Immature natural killer cell (primary cell): ENCODE measurements around the gene ZMAT3. TPM values are rescaled to one million over a fixed set of nuclear protein-coding genes. Genes with fewer than 3 reads are reported as not detected.

Experiments
- DNase-seq, 3 donors: peaks; one replicate each; pipeline ENCODE4 v3.0.0; 2022; ENCODE audit warnings: mixed read lengths in 1 of 3
- H3K27ac Mint-ChIP-seq, 6 donors: one replicate each; pipeline ENCODE4 v1.8.0; 2020; ENCODE audit warnings: mixed read lengths in 6 of 6, mild to moderate bottlenecking in 5 of 6, inconsistent platforms in 4 of 6, moderate library complexity in 3 of 6
- H3K27me3 Mint-ChIP-seq, 3 donors: one replicate each; pipeline ENCODE4 v1.8.0; 2020 to 2021; ENCODE audit warnings: low read depth in 3 of 3, mild to moderate bottlenecking in 3 of 3, mixed read lengths in 3 of 3, moderate library complexity in 3 of 3, inconsistent platforms in 1 of 3
- H3K36me3 Mint-ChIP-seq, 3 donors: one replicate each; pipeline ENCODE4 v1.8.0; 2020; ENCODE audit warnings: mixed read lengths in 3 of 3, inconsistent platforms in 2 of 3, mild to moderate bottlenecking in 2 of 3
- H3K4me1 Mint-ChIP-seq, 2 donors: one replicate each; pipeline ENCODE4 v1.8.0; 2020; ENCODE audit warnings: inconsistent platforms in 2 of 2, mild to moderate bottlenecking in 2 of 2, mixed read lengths in 2 of 2, moderate library complexity in 1 of 2
- H3K4me3 Mint-ChIP-seq, 5 donors: one replicate each; pipeline ENCODE4 v1.8.0; 2020; ENCODE audit warnings: mild to moderate bottlenecking in 5 of 5, mixed read lengths in 5 of 5, inconsistent platforms in 3 of 5, moderate library complexity in 3 of 5
- H3K9me3 Mint-ChIP-seq, 6 donors: one replicate each; pipeline ENCODE4 v1.8.0; 2020; ENCODE audit warnings: mild to moderate bottlenecking in 6 of 6, mixed read lengths in 6 of 6, inconsistent platforms in 4 of 6, moderate library complexity in 3 of 6
- polyA plus RNA-seq, 3 donors: library from polyadenylated mRNA; unstranded; fragments of 300-500 nt; fragmentation: Illumina TruSeq; gene quantifications; one replicate each; pipeline ENCODE4 v1.2.3, GENCODE V29; 2021

ZMAT3 gene
- polyA plus RNA-seq, 3 donors from 2014 or later: 16.1 to 21.6 (median 20.8) TPM

DNA sequence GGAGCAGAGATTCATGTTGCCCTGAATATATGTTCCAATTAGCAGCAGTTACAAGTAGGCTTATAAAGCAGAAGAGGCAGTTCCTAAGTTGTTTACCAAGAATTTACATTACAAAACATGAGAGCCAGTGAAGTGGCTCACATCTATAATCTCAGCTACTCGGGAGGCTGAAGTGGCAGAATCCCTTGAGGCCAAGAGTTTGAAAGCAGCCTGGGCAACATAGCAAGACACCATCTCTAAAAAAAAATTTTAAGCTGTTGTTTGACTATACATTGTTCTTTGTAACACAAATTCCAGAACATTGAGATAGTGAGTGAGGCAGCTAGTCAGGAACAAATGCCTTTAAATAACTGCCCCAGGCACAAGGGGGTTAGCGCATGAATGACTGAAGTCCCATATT, 10.3 kb upstream of the ZMAT3 start:
- no peak overlapping the region for H3K4me3 Mint-ChIP-seq
- H3K9me3 Mint-ChIP-seq: no peaks in the 10 kb centered on the region
- no peaks in the 10 kb centered on the region for H3K36me3 Mint-ChIP-seq
- H3K4me1 Mint-ChIP-seq: no peaks in the 10 kb centered on the region
- DNase-seq: no peak
- H3K27ac Mint-ChIP-seq: no peak overlapping the region
- H3K27me3 Mint-ChIP-seq: peaks cover 2 to 6% (median 5%) of the 10 kb centered on the region in 3 donors

DNA sequence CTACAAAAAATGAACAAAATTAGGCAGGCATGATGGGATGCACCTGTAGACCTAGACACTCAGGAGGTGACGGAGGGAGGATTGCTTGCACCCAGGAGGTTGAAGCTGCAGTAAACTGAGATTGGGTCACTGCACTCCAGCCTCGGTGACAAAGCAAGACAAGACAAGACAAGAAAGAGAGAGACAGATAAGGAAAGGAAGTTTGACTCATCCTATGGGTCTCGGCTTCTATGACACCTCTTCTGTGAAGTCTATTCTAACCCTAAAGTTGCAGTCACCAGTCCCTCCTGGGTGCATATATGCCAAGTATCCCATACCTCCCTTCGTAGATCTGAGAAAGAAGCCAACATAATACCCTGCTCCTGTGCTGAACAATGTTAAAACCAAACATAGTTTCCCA, 7.9 kb upstream of the ZMAT3 start:
- no peak for DNase-seq

DNA sequence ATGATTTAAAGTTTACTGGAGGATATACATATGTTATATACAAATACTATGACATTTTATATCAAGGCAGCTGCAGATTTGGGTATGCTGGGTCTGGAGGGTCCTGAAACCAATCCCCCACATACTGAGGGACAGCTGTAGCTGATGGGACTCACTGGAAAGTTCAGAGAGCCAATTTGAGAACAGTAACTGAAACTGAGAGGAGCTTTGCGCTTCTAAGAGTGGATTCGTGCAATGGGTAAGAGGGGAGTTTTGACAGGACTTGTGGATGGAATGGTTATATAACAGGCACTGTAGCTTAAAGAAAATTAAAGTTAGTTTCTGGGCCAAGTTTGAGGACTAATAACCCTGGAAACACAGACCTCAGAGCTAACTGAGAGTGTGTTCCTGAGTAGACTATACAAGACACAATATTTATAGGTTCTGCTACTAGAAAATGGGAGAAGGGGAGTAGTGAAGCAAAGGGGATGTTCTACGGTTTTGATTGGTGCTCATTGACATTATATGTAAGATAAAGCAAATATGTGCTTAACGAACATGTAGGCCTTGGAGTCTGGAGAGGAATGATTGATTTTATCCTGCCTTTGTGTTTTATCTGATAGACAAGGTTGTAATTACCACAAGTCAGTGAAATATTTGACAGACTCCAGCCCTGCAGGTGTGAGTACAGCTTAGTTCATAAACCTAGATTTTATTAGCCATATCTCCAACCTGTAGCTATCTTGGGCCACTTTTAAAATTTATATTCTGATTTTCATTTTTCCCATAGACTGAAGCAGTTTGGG, 4.8 kb upstream of the ZMAT3 start:
- no peak for DNase-seq
- H3K36me3 Mint-ChIP-seq: no peaks in the 10 kb centered on the region
- no peaks in the 10 kb centered on the region for H3K9me3 Mint-ChIP-seq
- H3K27ac Mint-ChIP-seq: no peak overlapping the region
- H3K27me3 Mint-ChIP-seq: peaks cover 3 to 11% (median 5%) of the 10 kb centered on the region in 3 donors
- no peak overlapping the region for H3K4me3 Mint-ChIP-seq
- H3K4me1 Mint-ChIP-seq: peaks cover 12 to 25% of the 10 kb centered on the region in 2 donors

More for the DNA sequence above, 7.9 kb upstream of the ZMAT3 start:
- no peak overlapping the region for H3K4me3 Mint-ChIP-seq
- no peaks in the 10 kb centered on the region for H3K9me3 Mint-ChIP-seq
- peaks cover 2 to 3% of the 10 kb centered on the region in 2 donors for H3K4me1 Mint-ChIP-seq
- H3K27ac Mint-ChIP-seq: no peak overlapping the region
- no peaks in the 10 kb centered on the region for H3K36me3 Mint-ChIP-seq
- H3K27me3 Mint-ChIP-seq: peaks cover 2 to 5% (median 2%) of the 10 kb centered on the region in 3 donors

DNA sequence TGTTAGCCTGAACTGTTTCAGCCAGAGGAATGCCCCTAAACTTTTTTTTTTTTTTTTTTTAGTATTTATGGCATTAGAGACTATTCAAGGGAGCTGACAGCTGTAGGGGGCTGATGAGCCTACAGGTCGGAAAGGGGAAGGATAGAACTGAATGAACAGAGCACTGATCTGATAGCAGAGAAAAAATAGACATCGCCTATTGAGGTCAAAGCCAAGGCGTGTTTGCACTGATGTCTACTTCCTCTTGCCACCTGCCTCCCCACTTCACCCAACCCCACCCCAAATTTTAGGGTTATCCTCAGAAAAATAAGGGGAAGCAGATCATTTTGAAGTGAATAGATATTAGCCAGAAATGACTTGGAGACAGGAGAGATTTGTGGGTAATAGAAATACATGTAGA, 3.0 kb upstream of the ZMAT3 start:
- H3K4me3 Mint-ChIP-seq: no peak overlapping the region
- H3K9me3 Mint-ChIP-seq: no peaks in the 10 kb centered on the region
- peaks cover 2 to 13% (median 3%) of the 10 kb centered on the region in 3 donors for H3K27me3 Mint-ChIP-seq
- peaks cover 23 to 41% of the 10 kb centered on the region in 2 donors for H3K4me1 Mint-ChIP-seq
- peak overlapping the region in 1 of 6 donors; percentile 2 for H3K27ac Mint-ChIP-seq
- H3K36me3 Mint-ChIP-seq: no peaks in the 10 kb centered on the region
- no peak for DNase-seq

DNA sequence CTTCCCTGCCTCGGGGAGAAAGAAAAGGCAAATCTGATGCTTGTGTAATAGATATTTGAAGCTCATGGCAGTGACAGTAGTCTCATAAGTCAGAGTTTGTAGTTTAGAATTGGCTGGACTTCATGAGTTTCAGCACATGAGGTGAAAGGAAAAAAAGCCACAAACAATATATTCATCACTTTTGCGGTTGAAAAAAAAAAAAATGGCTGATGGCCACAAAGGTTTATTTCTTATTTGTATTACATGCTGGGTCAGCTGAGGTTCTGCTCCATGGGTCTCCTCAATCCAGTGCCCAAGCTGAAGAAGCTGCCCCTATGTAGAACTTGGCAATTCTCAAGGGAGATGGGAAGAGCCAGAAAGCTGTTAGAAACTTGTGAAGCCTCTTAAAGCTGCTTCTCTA, 2.2 kb upstream of the ZMAT3 start:
- Mint-ChIP-seq H3K4me3 (peak overlapping the region in 2 of 5 donors; percentile 17 to 61), H3K36me3 (no peaks in the 10 kb centered on the region), H3K27me3 (peaks cover 3 to 9% (median 3%) of the 10 kb centered on the region in 3 donors), H3K9me3 (no peaks in the 10 kb centered on the region), H3K4me1 (peaks cover 29 to 50% of the 10 kb centered on the region in 2 donors), H3K27ac (peak overlapping the region in 3 of 6 donors; percentile 2 to 56 (median 14))
- no peak for DNase-seq

DNA sequence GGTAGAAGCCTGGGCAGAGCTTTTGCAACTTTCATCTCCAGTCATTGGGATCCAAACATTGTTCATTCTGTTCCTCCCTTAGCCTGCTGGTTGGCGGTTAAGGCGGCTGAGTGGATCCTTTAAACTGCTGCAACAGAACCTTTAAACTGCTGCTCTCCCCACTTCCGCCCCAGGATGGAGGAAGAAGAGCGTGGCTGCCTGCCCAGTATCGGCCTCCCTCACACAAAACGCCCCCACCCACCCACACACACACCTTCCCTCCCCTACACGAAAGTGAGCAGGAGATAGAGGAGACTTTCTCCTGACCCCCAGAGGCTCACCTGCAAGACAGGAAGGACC, 460 bp upstream of the ZMAT3 start:
- Mint-ChIP-seq H3K27me3 (peaks cover 3 to 9% (median 3%) of the 10 kb centered on the region in 3 donors), H3K4me1 (peaks cover 31 to 52% of the 10 kb centered on the region in 2 donors), H3K4me3 (peak overlapping the region; percentile 86 to 97 (median 94)), H3K9me3 (no peaks in the 10 kb centered on the region), H3K36me3 (peaks cover 0 to 3% (median 0%) of the 10 kb centered on the region in 3 donors), H3K27ac (peak overlapping the region; percentile 83 to 93 (median 88))
- DNase-seq: no peak

DNA sequence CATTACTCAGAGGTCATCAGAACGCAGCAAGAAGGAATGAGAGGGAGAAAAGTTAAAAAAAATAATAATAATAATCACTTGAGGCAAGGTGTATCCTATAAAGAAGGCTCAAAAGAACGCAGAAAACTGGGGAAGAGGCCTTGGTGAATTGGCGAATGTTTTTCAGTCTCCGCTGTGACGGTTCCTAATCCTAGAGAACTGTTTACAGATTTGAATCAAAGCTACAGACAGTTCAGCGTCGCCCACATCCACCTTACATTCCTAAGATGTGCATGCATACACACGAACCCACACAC, 634 bp downstream of the ZMAT3 start:
- Mint-ChIP-seq H3K4me1 (peaks cover 31 to 56% of the 10 kb centered on the region in 2 donors), H3K27ac (peak overlapping the region; percentile 85 to 94 (median 89)), H3K9me3 (no peaks in the 10 kb centered on the region), H3K27me3 (peaks cover 3 to 9% (median 3%) of the 10 kb centered on the region in 3 donors), H3K36me3 (peaks cover 6 to 8% (median 8%) of the 10 kb centered on the region in 3 donors), H3K4me3 (peak overlapping the region; percentile 94 to 97 (median 96))
- DNase-seq: no peak

DNA sequence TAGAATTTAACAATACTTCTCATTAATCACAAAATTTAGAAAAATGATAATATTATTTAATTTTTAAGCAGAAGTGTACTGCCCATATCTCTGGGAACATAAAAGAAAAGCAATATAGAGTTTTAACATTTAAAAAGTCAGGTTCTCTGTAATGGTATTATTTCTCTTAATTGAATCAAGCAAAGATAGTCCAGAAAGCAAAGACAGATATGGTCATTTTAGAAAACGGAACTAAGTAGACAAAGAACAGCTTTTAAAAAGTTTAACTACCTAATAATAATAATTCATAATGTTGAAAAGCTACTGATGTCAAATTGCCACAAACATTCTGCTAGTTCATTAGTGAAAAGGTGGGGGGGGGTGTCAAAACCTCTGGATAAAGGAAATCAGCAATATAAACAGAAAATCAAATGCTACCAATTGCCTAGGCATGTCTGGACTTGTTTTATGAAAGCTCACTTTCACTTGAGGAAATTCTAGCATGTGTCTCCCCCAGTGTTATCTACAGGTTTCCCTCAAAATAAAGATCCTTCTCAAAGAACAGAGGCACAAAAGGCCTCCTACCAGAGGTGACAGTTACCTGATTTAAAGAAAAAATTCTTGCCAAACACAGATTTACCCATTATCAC, 1.7 kb downstream of the ZMAT3 start:
- Mint-ChIP-seq H3K36me3 (peaks cover 7 to 14% (median 9%) of the 10 kb centered on the region in 3 donors), H3K27ac (no peak overlapping the region), H3K27me3 (peaks cover 3 to 9% (median 3%) of the 10 kb centered on the region in 3 donors), H3K9me3 (no peaks in the 10 kb centered on the region), H3K4me1 (peaks cover 31 to 56% of the 10 kb centered on the region in 2 donors), H3K4me3 (peak overlapping the region in 3 of 5 donors; percentile 7 to 47 (median 26))
- no peak for DNase-seq

DNA sequence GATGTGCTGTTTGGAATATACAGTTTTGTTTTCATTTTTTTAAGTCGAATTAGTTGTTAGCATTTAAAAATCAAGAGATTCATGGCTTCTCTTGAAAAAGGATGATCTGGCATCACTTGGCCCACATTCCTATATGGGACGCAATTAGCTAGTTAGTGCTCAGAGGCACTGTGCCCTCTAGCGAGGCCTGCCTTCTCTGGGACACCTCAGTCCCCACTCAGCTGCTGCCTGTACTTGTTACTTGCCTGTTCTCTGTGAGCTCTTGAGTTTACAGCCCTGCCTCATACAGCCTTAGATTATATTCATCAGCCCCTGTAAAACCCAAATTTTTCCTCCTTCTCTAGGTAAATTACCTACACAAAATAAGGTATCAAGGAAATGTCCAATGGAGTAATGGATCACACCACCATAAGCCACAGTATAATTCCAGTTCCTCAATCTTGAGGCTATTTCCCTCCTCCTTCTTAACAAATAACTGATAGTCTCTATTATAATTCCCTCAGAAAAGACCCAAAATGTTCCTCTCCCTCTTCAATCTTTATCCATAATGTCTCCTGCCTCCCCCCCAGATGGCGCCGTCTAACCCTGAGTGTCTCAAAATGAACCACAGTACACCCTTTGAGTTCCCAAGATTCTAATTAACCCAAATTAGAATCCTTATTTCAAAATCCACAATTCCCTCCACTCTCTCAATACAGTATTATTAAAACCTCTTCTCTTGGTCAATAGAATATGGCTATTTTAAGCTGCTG, 2.7 kb downstream of the ZMAT3 start:
- peaks cover 31 to 51% of the 10 kb centered on the region in 2 donors for H3K4me1 Mint-ChIP-seq
- peaks cover 9 to 19% (median 11%) of the 10 kb centered on the region in 3 donors for H3K36me3 Mint-ChIP-seq
- no peak overlapping the region for H3K27ac Mint-ChIP-seq
- H3K9me3 Mint-ChIP-seq: no peaks in the 10 kb centered on the region
- peak; percentile 12 to 36 (median 17) for DNase-seq
- peaks cover 3 to 9% (median 3%) of the 10 kb centered on the region in 3 donors for H3K27me3 Mint-ChIP-seq
- no peak overlapping the region for H3K4me3 Mint-ChIP-seq

DNA sequence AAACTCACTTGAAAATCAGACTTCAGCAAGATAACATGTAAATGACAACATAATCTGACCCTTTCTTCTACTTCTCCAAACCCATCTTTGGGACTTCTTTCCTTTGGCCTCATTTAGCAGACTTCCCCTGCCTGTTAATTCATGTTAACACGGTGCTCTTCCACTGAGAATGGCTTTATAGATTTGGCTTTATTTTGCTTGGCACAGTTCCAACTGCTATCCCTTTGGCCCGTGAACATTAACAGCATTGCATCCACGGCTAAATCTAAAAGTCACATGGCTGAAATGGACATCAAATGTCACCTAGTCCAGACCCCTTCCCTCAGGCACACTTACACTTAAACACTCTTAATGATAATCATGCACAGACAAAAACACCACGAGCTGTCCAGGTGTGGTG, 3.8 kb downstream of the ZMAT3 start:
- H3K27ac Mint-ChIP-seq: peak overlapping the region in 1 of 6 donors; percentile 34
- H3K4me1 Mint-ChIP-seq: peaks cover 25 to 52% of the 10 kb centered on the region in 2 donors
- no peak overlapping the region for H3K4me3 Mint-ChIP-seq
- no peaks in the 10 kb centered on the region for H3K9me3 Mint-ChIP-seq
- DNase-seq: no peak
- peaks cover 3 to 7% (median 3%) of the 10 kb centered on the region in 3 donors for H3K27me3 Mint-ChIP-seq
- H3K36me3 Mint-ChIP-seq: peaks cover 9 to 19% (median 11%) of the 10 kb centered on the region in 3 donors

DNA sequence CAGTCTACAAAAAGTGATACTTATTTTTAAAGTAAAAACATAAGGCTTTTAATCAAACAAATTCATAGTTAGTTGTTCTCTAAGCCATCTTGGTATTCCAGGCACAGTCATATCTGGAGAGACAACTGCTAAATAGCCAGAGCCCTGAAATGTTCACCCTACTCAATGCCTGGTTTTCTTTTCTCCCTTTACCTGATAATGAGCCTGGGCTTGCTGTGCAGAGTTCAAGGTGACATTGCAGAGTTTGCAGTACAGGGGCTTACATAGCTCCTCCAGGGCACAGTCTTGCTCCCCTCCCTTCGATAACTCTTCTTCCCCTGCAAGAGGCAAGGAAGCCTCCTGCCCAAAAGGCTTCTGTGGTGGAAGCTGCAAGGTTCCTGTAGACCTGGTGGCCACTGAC, 4.3 kb downstream of the ZMAT3 start:
- peaks cover 9 to 19% (median 11%) of the 10 kb centered on the region in 3 donors for H3K36me3 Mint-ChIP-seq

DNA sequence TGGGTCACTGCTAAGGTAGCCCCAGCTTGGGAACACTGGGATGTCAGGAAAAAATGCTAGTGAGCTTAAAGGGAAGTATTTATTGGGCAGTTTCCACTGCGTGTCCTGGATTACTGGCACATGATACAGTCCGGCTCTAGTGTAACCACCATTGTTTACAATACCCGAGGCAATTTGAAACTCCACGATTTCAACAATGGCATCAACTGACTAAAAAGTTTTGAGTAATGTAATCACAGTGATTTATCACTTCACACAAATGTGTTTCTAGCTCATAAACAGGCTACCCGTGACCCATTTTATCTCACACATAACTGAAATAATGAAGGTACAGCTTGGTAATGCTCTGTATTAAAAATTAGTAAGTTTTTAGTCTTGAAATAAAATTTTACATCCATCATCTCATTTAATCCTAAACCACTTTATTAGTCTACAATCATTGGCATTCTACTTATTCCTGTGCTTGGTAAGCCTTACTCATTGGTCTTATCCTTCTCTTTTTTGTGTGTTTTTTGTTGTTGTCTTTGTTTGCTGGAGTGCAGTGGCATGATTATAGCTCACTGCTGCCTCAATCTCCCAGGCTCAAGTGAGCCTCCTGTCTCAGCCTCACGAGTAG, 7.6 kb downstream of the ZMAT3 start:
- H3K4me1 Mint-ChIP-seq: peaks cover 14 to 44% of the 10 kb centered on the region in 2 donors
- no peak overlapping the region for H3K4me3 Mint-ChIP-seq
- DNase-seq: no peak
- no peaks in the 10 kb centered on the region for H3K27me3 Mint-ChIP-seq
- H3K27ac Mint-ChIP-seq: no peak overlapping the region
- peaks cover 9 to 28% (median 16%) of the 10 kb centered on the region in 3 donors for H3K36me3 Mint-ChIP-seq
- H3K9me3 Mint-ChIP-seq: no peaks in the 10 kb centered on the region

More for the DNA sequence above, 4.3 kb downstream of the ZMAT3 start:
- Mint-ChIP-seq H3K9me3 (no peaks in the 10 kb centered on the region), H3K27ac (peak overlapping the region in 1 of 6 donors; percentile 34), H3K4me1 (peaks cover 26 to 53% of the 10 kb centered on the region in 2 donors), H3K27me3 (peaks cover 2 to 5% (median 3%) of the 10 kb centered on the region in 3 donors), H3K4me3 (no peak overlapping the region)
- DNase-seq: no peak

DNA sequence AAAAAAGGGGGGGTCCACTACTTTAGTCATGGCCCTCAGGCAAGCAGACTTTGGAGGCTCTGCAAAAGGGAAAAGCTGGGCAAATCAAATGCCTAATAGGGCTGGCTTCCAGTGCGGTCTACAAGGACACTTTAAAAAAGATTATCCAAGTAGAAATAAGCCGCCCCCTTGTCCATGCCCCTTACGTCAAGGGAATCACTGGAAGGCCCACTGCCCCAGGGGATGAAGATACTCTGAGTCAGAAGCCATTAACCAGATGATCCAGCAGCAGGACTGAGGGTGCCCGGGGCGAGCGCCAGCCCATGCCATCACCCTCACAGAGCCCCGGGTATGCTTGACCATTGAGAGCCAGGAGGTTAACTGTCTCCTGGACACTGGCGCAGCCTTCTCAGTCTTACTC, 15.3 kb downstream of the ZMAT3 start:
- peaks cover 3 to 34% of the 10 kb centered on the region in 2 donors for H3K4me1 Mint-ChIP-seq
- H3K27me3 Mint-ChIP-seq: peaks cover 0 to 4% (median 0%) of the 10 kb centered on the region in 3 donors
- H3K4me3 Mint-ChIP-seq: no peak overlapping the region
- H3K36me3 Mint-ChIP-seq: peaks cover 3 to 20% (median 7%) of the 10 kb centered on the region in 3 donors
- DNase-seq: no peak
- no peak overlapping the region for H3K27ac Mint-ChIP-seq
- no peaks in the 10 kb centered on the region for H3K9me3 Mint-ChIP-seq
